Fibroblast of upper back skin (primary cell): ENCODE results near the gene SNRNP40.

ENCODE experiments used
- DNase-seq: peaks from one replicate; pipeline ENCODE4 v3.0.0-alpha.2; 2013

Gene SNRNP40

GRCh38 chr1:31227891-31228568 is 68.6 kb downstream of the SNRNP40 start:
- DNase-seq = no peak

- no peak for DNase-seq
Measured at GRCh38 chr1:31224068-31224467, 72.5 kb downstream of the SNRNP40 start.

DNA sequence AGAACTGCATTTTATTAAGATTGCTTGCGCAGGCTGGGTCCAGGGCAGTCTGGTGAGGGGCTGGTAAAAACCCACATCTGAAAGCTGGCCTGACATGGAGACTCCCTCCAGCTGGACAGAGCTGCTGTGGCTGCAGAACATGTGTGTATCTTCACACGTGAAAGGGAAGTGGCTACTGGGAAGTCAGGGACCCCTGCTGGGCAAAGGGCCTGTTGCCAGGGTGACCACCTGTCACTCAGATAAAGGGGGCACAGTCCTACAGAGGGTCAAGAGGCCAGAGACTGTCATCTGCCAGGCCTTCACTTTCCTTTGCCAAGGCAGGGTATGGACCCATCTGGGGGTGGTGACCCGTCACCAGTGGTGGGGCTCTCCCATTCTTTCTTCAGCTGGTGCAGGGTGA is 74.4 kb downstream of the SNRNP40 start:
- DNase-seq = no peak

GRCh38 chr1:31221072-31221471 is 75.5 kb downstream of the SNRNP40 start:
- no peak for DNase-seq

GRCh38 chr1:31219489-31219888 is 77.1 kb downstream of the SNRNP40 start:
- no peak for DNase-seq

- DNase-seq = no peak
Measured at GRCh38 chr1:31218705-31219104, 77.9 kb downstream of the SNRNP40 start.

- DNase-seq = peak; percentile 26
Measured at GRCh38 chr1:31216016-31216415, 80.6 kb downstream of the SNRNP40 start.

GRCh38 chr1:31215065-31215570 is 81.5 kb downstream of the SNRNP40 start:
- DNase-seq = no peak

- DNase-seq = no peak
Measured at GRCh38 chr1:31214316-31215064, 82.1 kb downstream of the SNRNP40 start.
